DMS 273 (cell line): ENCODE measurements around the gene SNX25.
"Not testable (repeated sequence)": the region's sequence is repeated elsewhere in the genome, so short reads cannot be mapped to it uniquely, and the experiment has no call there.

Experiments
- DNase-seq: peaks from one replicate; lab custom pipeline; 2025; ENCODE audit not compliant: unreplicated experiment; lab: John Stamatoyannopoulos, UW

Gene SNX25

GRCh38 chr4:185229021-185229818, 19.8 kb downstream of the SNX25 start:
- no peak for DNase-seq

- DNase-seq = no peak
These were observed 23.0 kb downstream of the SNX25 start for GRCh38 chr4:185232370-185232769.

GRCh38 chr4:185235119-185235842, 25.9 kb downstream of the SNX25 start:
- DNase-seq = no peak

GRCh38 chr4:185235843-185236503, 26.6 kb downstream of the SNX25 start:
- DNase-seq = peak; percentile 20

GRCh38 chr4:185237175-185237574, 27.8 kb downstream of the SNX25 start:
- DNase-seq = no peak

GRCh38 chr4:185238215-185238681, 28.9 kb downstream of the SNX25 start:
- DNase-seq = no peak

- no peak for DNase-seq
These were observed 29.4 kb downstream of the SNX25 start for GRCh38 chr4:185238750-185239149.

- DNase-seq = not testable (repeated sequence)
These were observed 31.1 kb downstream of the SNX25 start for GRCh38 chr4:185240486-185240885.

GRCh38 chr4:185242749-185243533, 33.5 kb downstream of the SNX25 start:
- DNase-seq = no peak

- DNase-seq = no peak
These were observed 34.5 kb downstream of the SNX25 start for GRCh38 chr4:185243879-185244278.

GRCh38 chr4:185244763-185245162, 35.4 kb downstream of the SNX25 start:
- no peak for DNase-seq

- no peak for DNase-seq
These were observed 37.1 kb downstream of the SNX25 start for GRCh38 chr4:185246453-185246852.

GRCh38 chr4:185247151-185247550, 37.8 kb downstream of the SNX25 start:
- no peak for DNase-seq

- no peak for DNase-seq
These were observed 39.1 kb downstream of the SNX25 start for GRCh38 chr4:185248393-185249039.

- no peak for DNase-seq
These were observed 39.7 kb downstream of the SNX25 start for GRCh38 chr4:185249105-185249504.

GRCh38 chr4:185254434-185254833, 45.0 kb downstream of the SNX25 start:
- no peak for DNase-seq

- no peak for DNase-seq
These were observed 46.5 kb downstream of the SNX25 start for GRCh38 chr4:185255868-185256267.

GRCh38 chr4:185256446-185256845, 47.0 kb downstream of the SNX25 start:
- no peak for DNase-seq

GRCh38 chr4:185257086-185257485, 47.7 kb downstream of the SNX25 start:
- no peak for DNase-seq

GRCh38 chr4:185257694-185258093, 48.3 kb downstream of the SNX25 start:
- DNase-seq = no peak
